ENCODE measurements around the gene KCNK10.

Gene KCNK10

DNA sequence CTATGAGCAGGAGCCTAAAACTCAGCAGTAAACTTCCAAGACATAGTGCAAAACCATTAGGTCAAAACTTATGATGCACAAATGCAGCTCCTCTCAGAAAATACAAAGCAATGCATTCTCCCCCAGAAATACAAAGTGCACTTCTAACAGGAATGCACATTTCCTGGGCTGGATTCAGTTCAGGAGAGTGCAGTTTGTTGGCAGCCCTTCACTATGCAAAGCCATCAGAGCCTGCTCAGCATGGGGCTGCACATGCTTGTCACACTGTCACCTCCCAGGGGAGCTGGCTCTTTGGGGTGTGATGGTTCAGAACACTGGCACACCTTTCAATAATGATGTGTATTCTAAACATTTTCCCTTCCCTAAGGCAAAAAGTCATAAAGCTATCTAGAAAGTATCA is 110.4 kb downstream of the KCNK10 start:
- no peak for DNase-seq

DNA sequence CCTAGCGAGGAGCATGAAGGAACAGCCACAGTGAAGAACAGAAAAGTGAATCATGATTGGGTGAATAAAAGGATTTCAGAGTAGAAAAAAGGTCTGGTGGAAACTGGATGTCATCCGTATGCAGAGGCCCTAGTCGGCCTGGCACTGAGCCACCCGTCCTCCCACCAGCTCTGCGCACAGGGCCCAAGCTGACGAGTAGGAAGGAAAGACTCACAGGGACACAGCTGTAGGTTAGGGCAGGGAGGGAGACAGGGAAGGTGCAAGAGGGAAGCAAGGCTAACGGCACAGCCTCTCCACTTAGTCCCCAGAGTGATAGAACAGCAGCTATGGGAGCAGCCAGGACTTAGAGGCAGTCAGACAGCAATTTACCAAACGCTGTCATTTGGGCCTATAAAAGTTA is 112.6 kb downstream of the KCNK10 start:
- no peak for DNase-seq

DNA sequence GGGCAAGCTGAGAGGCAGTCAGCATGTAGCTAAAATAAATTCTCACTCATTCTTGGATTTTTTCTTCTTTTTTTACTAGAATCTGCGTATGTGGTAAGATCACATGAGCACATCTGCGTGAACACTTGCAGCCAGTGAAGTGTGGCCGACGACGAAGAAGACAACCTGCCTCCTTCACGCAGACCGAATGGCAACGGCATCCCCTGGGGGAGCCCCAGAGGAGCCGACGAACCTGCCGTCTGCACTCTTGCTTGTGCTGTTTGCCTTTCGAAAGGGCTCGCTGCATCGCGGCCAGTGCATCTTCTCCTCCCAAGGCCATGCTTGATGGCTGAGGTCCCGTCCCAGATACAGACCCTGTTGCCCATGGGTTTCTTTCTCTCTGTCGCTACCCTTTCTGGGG is 113.8 kb downstream of the KCNK10 start:
- DNase-seq: no peak

DNA sequence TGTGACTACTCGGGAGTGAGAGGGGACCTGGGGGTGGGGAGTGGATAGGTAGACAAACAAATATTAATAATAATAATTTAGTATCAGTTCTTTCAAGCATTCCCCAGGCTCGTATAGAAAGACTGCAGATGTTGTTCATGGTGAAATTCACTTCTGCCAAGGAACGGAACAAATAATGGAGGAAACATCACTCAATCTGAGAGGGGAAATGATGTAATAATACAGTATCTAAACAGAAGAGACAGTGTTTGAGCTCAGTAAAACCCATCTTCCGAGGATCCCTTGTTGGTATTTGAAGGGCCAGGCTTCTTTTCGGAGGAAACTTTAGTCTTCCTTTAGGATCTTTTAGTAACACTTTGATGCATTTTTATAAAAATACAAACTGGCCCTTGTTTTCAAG is 114.2 kb downstream of the KCNK10 start:
- no peak for DNase-seq

DNA sequence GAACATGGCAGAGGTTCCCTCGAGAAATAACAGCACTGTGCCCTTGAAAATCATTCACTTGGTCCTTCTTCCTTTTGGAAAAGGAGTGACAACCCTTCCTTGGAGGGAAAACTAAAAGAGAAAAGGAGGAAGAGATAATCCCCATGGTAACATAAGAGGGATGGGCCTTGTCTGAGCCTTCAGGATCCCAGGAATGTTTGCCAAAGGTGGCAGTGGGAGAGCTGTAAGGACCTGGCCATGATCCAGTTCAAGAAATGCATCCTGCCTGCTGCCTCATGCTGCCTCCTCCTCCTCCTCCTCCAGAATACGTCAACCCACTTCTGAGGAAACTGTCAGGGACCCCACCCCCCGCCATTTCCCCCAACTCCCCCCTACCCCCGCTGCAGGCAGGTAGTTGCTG is 118.8 kb downstream of the KCNK10 start:
- no peak for DNase-seq

DNA sequence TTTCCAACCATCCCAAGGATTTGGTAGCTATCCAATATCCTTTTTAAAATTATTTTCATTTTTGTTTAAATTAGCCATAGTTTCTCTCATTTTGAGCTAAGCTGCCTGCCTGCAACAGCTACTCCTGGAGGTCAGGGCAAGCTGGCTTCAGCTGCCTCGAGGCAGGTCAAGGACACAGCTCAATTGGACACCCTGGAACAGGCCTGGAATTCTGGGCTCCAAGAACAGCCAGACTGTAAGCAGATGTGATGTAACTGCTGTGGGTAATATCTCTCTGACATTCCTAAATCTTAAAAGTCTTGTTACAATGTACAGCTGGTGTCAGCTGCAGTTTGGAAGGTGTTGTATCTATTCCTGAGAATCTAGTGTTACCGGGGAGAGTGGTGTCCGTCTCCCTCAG is 119.8 kb downstream of the KCNK10 start:
- no peak for DNase-seq

DNA sequence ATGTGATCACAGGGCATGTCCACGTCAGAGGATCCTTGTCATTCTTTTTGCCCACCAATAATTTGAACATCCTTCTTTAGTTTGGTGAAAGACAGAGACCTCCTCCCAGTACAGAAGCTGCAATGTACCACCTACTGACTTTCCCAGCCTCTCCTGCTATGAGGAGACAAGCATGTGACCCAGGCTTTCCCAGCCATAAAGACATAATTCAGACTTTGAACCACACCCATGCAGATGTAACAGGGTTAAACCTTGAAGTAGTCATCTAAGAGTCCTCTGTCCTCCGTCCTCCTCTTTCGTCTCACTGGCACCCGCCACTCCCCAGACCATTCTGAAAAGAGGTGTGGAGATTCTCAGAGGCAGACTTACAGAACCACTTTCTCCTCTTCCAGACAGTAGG is 120.8 kb downstream of the KCNK10 start:
- no peak for DNase-seq

DNA sequence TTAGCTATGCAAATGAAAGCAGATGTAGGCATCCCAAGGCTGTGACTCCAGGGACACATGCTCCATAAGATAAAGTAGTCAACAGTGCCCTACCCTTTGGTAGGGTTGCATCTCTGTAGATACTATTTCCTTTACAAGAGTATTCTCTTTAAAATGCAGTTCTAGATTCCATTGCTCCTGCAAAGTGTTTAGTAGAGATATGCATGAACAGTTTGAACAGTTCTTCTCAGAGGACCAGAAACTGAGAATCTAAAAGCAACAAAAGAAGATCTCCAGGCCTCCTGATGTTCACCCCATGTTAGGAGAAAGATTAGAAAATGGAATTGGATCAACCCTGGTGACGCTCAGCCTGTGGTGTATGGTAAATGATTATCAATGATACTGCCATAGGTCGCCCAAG is 121.2 kb downstream of the KCNK10 start:
- no peak for DNase-seq

DNA sequence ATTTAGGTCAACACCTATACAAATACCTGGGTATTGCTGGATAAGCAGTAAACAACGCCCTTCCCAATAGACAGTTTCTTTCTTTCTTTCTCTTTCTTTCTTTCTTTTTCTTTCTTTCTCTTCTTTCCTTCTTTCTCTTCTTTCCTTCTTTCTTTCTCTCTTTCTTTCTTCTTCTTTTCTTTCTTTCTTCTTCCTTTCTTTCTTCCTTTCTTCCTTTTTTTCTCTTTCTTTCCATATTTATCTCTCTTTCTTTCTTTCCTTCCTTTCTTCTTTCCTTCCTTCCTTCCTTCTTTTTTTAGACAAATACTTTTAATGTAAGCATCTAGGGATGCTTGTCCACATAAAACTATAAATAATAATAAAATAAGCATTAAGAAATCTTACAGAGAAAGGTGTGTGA is 123.2 kb downstream of the KCNK10 start:
- DNase-seq: no peak

DNA sequence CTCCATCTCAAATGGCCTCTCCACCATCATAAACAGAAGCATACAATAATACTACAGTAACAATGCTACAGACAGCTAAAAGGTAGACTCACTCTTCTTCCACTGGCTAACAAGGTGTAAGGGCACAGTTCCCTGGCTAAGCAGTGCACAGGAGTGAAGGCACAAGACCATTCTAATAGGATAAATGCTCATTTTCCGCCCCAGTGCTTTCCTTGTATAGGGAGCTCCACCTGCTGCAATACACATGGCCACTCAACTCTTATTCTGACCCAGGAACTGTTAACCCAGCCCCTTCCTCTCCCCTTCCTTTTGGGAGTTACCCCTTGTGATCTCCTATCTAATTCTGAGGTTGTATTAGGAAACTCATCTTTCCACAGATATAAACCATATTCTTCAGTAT is 124.6 kb downstream of the KCNK10 start:
- DNase-seq: no peak

DNA sequence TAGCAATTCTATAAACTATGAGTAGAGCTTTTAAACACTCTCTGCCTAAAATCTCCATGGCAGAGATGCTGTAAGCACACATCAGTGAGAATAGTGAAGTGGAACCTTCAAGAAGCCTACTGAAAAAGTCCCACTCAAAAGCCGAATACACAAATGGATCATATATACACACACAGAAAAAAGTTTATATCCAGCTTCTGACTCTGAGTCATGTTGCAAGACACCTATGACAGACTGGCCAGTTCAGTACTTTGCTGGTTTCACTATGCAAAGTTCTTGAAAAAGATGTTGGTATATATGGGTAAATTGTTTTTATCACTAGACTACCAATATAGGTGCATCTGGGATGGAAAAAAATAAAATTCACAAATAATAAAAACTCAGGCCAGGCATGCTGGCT is 126.1 kb downstream of the KCNK10 start:
- DNase-seq: no peak

DNA sequence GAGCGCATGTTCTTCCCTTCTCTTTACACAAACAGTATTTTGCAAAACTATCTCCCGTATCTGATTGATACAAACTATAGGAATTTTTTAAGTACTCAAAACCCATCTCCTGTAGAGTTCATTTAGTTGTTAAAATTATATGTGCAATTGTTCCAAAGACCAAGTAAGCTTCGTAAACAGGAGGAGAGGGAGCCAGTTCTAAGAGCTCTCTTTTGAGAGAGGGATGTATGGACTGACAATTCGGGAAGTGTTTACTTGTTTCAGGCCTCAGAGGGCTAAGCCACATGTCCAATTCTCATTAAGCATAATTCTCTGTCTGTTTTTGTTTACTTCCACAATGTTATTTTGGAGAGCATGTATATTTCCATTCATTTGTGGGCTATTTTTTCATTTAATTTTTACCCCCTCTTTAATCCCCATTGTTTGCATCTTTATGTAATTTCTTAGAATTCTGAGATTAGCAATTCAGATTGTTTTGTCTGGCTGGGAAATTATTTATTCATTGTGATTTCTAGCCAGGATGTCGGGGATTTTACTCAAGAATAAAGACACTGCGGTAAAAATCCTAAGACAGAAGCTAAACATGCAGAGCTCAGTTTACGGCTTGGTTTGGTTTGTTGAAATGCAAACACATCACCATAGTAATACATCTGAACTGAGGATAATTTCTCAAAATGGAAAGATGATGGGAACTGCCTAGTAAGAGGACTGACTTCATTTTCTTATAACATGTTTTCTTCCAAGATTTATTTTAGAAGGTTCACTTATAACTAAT is 126.8 kb downstream of the KCNK10 start:
- DNase-seq: no peak

DNA sequence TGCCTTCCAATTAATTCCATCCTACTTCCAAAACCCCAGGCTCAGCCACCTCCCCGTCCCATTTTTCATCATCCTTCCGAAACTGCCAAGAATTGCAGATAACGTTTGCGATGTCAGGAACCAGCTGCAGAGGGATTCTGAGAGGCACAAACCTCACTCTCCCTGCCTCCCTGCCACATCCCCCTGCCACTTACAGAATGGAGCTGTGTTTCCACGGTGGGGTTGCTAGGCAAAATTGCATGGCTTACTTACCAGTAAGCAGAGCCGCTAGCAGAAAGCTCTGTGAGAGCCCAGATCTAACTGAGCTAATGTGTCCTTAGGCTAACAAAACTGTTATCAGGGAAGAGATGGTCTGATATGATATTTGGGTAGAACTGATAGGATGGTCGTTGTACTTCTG is 127.4 kb downstream of the KCNK10 start:
- DNase-seq: no peak

DNA sequence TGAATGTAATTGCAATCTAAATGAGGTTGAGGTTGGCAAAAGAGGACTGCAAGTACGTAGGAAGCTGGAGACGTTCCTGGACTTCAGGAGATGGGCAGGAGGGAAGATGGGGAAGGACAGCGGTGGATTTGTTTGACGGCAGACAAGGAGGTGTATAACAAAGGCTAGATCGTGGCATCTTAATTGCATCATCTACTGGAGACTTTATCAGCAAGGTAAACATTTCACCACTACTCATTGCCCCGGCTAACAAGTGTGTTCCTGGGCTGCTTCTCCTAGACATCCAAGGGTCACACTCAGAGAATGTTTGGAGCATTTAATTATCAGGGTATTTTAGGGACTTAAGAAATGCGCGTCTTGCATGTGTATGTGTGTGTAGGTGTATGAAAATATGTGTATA is 128.5 kb downstream of the KCNK10 start:
- DNase-seq: no peak

DNA sequence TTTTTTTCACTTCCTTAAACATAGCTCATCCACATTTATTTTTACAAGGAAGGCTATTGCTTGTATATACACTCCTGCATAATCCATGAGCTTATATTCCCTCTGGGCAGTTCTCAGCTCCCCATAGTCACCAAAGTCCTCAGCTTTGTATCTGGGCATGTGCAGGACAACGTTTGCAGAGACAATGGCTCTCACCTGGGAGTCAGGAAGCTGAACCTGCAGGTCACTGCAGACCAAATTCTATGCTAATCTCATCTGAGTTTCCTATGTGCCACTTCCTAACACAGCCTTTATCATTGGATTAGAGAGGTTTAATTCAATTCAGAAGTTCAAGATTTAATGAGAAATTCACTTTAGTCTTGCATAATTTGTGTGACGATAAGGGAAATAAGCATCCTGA is 131.5 kb downstream of the KCNK10 start:
- DNase-seq: no peak

DNA sequence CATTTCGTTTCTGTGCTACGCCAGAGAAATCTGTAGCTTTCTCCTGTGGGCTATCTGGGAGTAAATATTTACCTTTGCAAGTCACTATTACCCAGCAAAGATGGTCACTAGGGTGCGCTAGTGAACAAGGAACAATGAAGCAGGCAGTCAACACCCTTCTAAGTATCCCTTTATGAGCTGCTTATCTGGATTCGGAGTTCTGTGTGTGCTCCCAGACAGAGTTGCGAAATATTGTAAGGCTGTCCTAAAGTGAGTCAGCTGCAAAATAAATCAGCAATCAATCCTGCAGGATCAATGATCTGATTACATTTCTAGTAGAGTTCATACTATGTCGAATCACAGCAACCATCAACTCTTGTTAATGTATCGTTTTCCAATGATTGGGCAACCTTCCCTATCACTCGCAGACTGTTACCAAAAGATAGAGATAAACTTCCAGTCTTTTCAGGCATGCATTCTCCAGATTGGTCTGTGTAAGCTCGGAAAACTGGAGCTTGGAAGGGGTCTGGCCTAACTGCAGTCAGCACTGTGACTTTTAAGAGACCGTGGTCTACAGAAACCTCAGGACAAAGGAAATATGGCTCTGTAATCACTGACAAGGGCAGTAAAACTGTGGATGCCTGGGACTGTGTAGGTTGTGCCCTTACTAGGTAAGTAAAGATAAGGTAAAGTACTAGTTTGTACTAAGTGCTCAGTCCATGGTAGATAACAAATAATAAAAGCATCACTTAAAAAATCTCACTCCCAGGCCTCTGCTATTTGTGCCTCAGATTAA is 133.5 kb downstream of the KCNK10 start:
- DNase-seq: peak; percentile 34

DNA sequence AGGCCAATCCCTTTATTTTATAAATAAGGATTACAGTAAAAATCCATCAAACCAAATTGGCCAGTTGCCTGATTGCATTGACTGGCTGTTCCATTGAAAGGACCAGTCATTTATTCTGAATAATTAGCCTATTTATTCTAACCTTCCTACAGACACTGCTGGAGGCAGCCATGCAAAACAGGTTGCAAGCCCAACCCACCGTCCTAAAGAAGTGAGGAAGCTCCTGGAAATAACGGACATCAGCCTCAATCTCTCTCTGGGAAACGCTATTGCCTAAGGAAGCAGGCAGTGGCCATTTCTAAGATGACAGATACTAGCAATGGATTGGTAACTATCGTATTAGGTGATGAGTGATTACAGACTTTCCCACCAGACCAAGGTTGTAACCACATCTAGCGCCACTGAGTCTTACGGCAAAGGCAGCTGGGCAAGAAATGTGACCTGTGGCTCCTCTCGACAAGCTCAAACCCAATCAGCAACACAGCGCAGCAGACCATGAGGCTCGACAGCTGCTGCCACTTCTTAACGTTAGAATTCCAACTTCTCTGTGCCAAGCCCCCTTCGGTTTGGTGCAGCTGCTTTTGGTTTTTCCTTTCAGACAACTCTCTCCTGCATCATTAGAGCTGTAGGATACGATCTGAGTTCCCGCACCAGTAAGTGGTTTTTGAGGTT is 134.2 kb downstream of the KCNK10 start:
- no peak for DNase-seq

DNA sequence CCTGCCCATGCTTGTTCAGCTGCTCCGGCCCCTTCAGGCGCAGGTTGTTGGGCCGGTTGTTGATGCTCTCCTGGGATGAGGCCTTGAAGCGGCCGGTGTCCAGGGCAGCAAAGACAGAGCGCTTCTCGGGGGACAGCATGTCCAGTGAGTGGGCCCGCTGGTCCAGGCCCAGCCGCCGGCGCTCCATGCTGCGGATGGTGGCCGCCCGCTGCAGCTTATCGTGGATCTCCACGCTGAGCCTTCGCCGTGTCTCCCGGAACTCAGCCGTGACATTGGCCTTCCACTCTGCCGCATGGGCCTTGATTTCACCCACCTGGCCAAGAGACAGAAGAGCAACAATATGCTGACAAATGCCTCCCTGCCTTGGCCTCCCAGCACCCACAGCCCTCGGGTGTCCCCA is 137.2 kb downstream of the KCNK10 start:
- DNase-seq: no peak

DNA sequence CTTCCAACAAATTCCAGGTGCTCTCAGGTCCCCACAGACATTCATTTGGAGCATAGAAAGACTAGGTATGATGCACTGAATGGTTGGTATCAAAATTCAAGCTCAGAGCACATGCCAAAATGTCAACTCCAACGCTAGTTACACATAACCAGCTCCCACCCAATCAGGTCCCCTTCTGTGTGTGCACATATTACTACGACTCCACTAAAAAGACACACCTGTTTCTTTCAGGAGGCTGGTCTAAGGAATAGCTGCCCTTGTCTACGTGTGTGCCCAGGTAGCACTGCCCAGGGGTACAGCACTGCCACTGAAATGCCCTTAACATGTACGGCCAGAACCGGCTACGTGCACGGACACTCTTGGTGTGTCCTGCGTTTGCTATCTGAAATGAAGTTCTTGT is 138.1 kb downstream of the KCNK10 start:
- DNase-seq: no peak

DNA sequence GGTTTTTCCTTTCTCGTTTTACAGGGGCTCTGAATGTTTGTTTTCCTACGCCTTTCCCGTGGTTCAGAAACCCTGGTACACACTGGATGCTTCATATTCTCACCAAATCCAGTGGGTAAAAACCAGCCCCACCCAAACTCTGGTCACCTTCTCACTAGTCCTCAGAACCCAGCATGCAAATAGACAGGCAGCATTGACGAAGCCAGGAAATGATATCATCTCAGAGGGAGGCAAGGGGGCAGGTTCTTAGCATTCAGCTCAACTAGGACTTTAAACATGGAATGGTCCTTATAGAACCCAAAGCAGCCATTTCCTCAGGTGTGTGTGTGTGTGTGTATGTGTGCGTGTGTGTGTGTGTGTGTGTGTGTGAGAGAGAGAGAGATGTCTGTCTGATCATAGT is 142.0 kb downstream of the KCNK10 start:
- no peak for DNase-seq

DNA sequence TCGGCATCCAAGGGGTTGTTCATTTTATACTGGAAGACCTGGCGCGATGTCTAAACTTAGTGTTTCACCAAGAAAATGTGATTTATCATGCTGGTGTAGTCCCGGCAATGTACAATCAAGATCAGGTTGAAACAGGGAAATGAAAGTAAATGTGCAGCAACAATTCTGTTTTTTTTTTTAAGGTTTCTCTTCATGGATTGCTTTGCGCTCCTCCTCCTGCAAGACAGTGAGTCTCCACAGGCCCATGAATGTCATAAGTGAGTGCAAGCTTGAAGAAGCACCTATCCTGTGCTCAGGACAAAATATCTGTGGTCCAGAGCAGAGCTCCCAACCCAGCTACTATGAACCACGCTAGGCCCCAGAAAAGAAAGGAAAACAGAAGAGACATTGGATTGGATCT is 143.4 kb downstream of the KCNK10 start:
- no peak for DNase-seq

DNA sequence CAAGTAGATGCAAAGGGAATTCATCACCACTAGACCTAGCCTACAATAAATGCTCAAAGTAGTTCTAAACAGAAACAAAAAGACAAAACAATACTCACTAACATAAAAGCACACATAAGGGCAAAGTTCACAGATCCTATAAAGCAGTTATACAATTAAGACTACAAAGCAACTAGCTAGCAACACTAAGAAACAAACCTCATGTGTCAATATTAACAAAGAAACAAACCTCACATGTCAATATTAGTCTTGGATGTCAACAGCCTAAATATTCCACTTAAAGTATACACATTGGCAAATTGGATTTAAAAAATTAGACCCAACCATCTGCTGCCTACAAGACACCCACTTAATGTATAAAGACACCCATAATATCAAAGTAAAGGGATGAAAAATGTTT is 152.7 kb downstream of the KCNK10 start:
- DNase-seq: no peak

DNA sequence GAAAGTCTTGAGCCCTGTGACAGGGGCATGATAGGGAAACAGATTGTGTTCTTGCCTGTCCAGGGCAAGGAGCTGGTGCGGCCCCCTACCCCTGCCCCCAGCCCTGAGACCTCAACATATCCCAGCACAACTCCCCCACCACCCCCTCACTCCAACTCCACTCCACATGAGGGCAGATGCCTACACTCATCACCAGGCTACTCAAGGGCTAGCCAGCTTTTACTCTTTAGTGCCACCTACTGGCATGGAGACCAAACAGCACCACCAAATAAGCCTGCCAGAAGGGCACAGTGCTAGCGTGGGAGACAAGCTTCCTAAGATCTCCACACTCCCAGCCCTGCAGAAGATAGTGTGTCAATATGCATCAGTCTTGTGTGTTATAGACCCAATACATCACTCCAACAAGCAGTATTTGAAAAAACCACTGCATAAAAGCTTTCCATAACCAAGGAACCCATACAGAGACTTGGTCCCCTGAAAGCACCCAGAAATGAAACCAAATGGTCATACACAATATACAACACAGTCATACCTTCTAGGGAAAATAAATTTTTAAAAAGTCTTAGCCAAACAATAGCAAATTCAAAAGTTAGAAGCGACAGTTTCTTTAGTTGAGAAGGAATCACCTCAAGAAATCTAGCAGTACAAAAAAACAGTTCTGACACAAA is 154.4 kb downstream of the KCNK10 start:
- DNase-seq: peak; percentile 37

DNA sequence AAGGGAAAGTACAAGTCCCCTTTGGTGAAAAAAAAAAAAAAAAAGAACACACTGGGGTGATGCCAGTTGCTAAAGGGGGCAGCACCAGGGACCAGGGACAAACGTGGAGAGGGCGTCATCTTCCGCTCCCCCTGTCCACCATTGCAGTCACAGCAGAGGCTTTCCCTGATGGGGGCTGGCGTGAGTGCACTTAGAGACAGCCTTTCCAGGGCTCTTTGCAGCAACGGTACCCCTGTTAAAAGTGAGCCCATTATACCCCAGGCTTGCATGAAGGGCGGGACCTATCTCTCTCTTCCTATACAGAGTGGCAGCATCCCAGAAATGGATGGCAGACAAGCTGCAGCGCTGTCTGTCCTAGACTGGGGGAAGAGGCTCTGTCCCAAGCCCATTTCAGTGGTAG is 155.0 kb downstream of the KCNK10 start:
- DNase-seq: no peak

Data from GDM1 (cell line).